Activated effector memory CD4-positive, alpha-beta T cell treated with anti-CD3 and anti-CD28 coated beads, Interleukin-2, amount 50 U/mL, for 16 hours (primary cell): ENCODE data around the gene LELP1.
"Not testable (repeated sequence)": the region's sequence is repeated elsewhere in the genome, so short reads cannot be mapped to it uniquely, and the experiment has no call there.

Source experiments
- DNase-seq: peaks from one replicate; pipeline ENCODE4 v3.0.0-alpha.2; 2020

Gene LELP1

DNA sequence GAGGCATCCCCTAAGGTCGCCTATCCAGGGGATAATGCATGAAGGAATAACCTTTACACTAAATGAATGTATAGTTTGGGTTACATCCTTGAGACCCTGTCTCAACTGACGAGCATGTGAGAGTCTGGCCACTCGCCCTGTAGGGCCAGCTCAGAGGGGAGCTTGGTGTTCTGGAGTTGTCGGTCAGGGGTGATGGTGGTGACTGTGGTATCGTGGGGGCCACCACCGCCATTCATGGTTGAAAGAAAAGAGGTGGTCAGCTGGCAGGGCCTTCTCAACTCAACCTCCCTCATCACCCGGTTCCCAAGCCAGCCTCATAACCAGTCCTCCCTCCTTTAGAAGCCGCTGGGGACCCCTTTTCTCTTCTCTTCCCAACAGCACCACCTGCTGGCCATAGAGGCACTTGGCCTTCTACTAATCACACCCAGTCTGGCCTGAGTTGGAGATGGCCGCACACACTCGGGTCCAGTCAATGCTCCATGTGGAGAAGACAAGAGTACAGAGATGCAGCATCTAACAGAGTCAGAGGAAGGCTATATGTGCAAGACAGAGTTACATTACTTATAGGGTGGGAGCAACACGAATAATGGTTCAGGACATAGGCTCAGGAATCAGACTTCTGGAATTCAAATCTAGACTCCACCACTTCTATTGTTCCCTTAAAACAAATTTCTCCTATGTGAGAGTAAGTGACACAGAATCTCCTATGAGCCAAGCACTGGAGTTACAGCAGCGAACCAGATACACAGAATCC, 26.0 kb downstream of the LELP1 start:
- not testable (repeated sequence) for DNase-seq

DNA sequence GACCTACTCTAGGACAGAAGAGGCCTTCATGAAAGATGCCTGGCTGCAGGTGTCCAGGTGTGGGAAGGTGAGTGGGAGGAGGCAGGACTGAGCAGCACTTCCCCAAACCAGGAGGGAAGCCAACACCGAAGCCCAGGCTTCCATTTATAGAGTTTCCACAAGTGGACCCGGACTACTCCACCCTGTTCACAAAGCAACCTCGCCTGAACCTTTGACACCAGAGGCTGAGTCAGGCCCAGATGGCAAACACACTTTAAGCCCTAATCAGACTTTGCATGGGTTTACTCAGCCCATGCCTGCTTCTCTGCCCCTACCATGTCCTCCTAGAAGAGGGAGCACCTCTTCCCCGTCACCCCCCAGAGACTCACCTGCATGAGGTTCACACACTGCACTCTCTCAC, 28.1 kb downstream of the LELP1 start:
- DNase-seq: no peak

GRCh38 chr1:153231785-153232184, 28.6 kb downstream of the LELP1 start:
- DNase-seq: no peak

DNA sequence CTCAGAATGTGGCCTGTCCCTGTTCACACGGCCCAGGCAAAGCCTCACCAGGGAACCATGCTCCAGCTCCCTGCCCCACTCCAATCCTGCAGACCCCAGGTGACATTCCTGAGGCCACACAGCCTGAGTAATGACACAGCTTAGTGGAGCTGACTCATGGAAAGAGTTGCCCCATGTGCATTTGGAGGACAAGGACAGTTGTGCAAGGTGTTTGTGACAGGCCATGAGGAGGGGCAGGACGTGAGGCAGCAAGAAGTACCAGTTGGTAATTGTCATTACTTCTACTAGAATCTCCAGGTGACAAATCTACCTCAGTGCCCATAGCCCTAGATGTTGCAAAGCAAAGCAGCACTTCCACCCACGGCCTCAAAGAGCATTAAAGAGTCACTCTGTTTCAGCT, 29.3 kb downstream of the LELP1 start:
- DNase-seq: no peak

- no peak for DNase-seq
Observed at GRCh38 chr1:153233448-153233847, 30.2 kb downstream of the LELP1 start.

DNA sequence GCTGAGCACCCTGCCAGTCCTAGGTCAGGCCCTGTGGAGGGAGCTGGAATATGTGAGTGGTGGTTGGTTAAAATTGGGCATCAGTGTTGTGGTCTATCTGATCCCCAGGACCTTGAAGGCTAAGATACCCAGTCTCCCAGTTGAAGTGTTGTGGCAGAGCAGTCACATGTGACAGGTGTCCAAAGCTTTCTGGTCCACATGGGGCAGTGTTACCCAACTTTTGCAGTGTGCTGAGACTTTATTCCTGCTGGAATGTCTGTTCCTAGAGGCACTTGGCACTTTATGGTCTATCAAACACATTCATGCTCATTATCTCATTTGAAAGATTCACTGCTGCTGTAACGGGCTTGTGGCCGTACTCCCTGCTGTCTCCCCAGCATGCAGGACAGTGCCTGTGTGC, 35.3 kb downstream of the LELP1 start:
- no peak for DNase-seq

GRCh38 chr1:153242160-153242559, 38.9 kb downstream of the LELP1 start:
- no peak for DNase-seq

DNA sequence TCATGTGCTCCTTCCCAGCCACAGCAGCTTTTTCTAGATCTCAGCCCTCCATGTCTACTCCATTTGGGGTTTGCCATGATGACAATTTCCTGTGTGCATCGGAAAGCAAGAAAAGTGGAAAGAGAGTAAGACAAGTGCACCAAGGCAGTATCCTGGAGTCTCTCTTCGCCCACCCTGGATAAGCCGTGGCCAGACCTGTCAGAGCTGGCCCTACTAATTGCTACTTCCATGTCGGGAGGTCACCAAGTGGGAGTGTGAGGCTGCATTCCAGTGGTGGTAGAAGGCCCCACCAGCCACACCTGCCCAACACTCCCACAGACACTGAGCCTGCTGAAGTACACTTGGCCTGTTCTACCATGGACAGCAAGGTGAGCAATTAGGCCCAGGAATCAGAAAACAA, 42.2 kb downstream of the LELP1 start:
- DNase-seq: no peak

DNA sequence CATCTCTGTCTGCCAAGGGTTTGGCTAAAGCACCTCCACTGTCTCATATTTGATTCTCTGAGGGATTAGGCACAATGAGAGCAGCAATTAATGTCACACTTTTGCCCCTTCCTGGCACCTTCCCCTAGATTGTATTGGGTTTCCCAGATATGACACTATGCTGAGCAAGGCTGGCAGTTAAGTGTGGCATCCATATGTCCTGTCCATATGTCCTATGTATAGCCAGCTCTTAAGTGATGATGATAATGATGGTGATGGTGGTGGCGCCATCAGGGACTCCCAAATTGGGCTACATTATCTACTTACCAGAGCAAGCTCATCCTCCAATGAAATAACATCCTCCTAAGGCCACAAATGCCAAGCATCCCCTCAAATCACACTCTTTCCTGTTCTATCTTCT, 42.8 kb downstream of the LELP1 start:
- DNase-seq: no peak

- DNase-seq: no peak
Observed at GRCh38 chr1:153246825-153247224, 43.6 kb downstream of the LELP1 start.

GRCh38 chr1:153248176-153248879, 45.1 kb downstream of the LELP1 start:
- no peak for DNase-seq

DNA sequence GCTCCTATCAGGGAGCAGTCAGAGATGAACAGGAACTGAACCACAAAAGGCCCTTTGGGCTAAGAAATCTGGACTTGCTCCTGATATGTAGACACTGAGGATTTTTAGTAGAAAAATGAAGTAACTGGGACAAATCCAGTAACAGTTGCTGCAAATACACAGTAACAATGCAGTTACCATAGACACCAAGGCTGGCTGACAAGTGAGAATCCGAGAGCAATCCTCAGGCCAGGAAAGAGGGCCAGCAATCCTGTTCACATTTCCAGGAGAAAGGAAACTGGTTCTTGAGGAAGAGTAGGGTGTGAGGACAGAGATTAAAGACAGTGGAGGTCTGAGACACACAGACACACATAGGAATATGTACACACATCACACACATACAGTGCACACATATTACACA, 46.9 kb downstream of the LELP1 start:
- no peak for DNase-seq

- DNase-seq: no peak
Observed at GRCh38 chr1:153251087-153251486, 47.9 kb downstream of the LELP1 start.

GRCh38 chr1:153251562-153251961, 48.3 kb downstream of the LELP1 start:
- DNase-seq: no peak

DNA sequence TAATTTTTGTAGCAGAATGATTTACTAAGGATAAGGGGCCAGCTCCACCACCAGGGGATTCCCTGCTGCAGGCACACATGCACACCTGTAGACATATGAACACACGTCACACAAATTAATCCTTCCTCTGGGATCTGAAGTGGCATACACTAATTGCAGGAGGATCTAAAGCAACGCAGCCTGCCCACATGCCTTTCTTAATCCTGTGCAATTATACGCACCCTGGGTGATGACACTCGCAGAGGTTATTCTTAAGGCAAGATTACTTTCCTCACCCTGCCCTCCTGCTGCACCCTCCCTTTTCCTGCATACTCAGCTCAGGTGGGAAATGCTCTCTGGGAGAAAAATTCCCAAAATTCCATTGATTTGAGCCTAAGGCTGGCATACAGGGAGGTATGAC, 48.8 kb downstream of the LELP1 start:
- DNase-seq: no peak

GRCh38 chr1:153253076-153253475, 49.8 kb downstream of the LELP1 start:
- DNase-seq: no peak

- DNase-seq: no peak
Observed at GRCh38 chr1:153253693-153254092, 50.5 kb downstream of the LELP1 start.
